Measurements from ENCODE around the gene CLIP4. TPM values are rescaled to one million over a fixed set of nuclear protein-coding genes. Genes with fewer than 3 reads are reported as not detected.

CLIP4 gene
- total RNA-seq, 2 experiments from 2014 or later: not detected

GRCh38 chr2:29080886-29081743 lies 34.1 kb upstream of the CLIP4 start:
- no peak overlapping the region for H2AFZ ChIP-seq (ENCODE audit: low read length)
- H3K27ac ChIP-seq (ENCODE audit: low read depth, low read length, poor library complexity, severe bottlenecking): no peak overlapping the region
- no peak overlapping the region for H3K4me2 ChIP-seq (ENCODE audit: low read length)
- DNase-seq (ENCODE audit: low spot score): no peak
- CTCF ChIA-PET (ENCODE audit: unreplicated experiment): no interaction called here
- TF ChIP-seq CTCF (conservative IDR thresholded peaks at IDR 0.05; ENCODE audit: low read length) (no peak), EZH2phosphoT487 (IDR thresholded peaks at IDR 0.05; ENCODE audit: borderline replicate concordance, low read depth, low read length) (no peak)
- no peak overlapping the region for H3K4me3 ChIP-seq (ENCODE audit: low read depth, low read length, poor library complexity, severe bottlenecking)
- no peaks in the 10 kb centered on the region for H3K9me2 ChIP-seq (ENCODE audit: insufficient read depth, low read length)
- H3K4me1 ChIP-seq (ENCODE audit: insufficient read depth, low read length, poor library complexity, severe bottlenecking): no peaks in the 10 kb centered on the region
- no peaks in the 10 kb centered on the region for H3K9me3 ChIP-seq (ENCODE audit: low read length)
- H3K79me2 ChIP-seq (ENCODE audit: insufficient read depth, low read depth, low read length): no peaks in the 10 kb centered on the region
- intact Hi-C loops (cut with micrococcal nuclease; ENCODE audit: unreplicated experiment): no loop called here
- POLR2A ChIA-PET: interaction anchor here (0.6 kb wide), 1 partner anchor 15 kb away, joined by 3 read pairs; no protein-coding TSS in a partner anchor
- BruUV-seq (replicated peaks): no TSS peak
- H3K36me3 ChIP-seq (ENCODE audit: insufficient read depth, low read length): no peaks in the 10 kb centered on the region
- H4K20me1 ChIP-seq (ENCODE audit: insufficient read depth, low read length): no peaks in the 10 kb centered on the region

- no peak overlapping the region for H3K4me3 ChIP-seq (ENCODE audit: low read depth, low read length, poor library complexity, severe bottlenecking)
- no peak overlapping the region for H2AFZ ChIP-seq (ENCODE audit: low read length)
- TF ChIP-seq EZH2phosphoT487 (IDR thresholded peaks at IDR 0.05; ENCODE audit: borderline replicate concordance, low read depth, low read length) (no peak), CTCF (conservative IDR thresholded peaks at IDR 0.05; ENCODE audit: low read length) (no peak)
- H4K20me1 ChIP-seq (ENCODE audit: insufficient read depth, low read length): no peaks in the 10 kb centered on the region
- H3K9me2 ChIP-seq (ENCODE audit: insufficient read depth, low read length): no peaks in the 10 kb centered on the region
- no peak overlapping the region for H3K27ac ChIP-seq (ENCODE audit: low read depth, low read length, poor library complexity, severe bottlenecking)
- H3K36me3 ChIP-seq (ENCODE audit: insufficient read depth, low read length): no peaks in the 10 kb centered on the region
- ChIA-PET POLR2A (interaction anchor here (0.7 to 1.0 kb wide), 3 partner anchors 12 to 50 kb away, joined by 3 read pairs; no protein-coding TSS in a partner anchor), CTCF (ENCODE audit: unreplicated experiment) (interaction anchor here (0.7 kb wide), 1 partner anchor 10 kb away, joined by 3 read pairs; no protein-coding TSS in a partner anchor)
- no peak for DNase-seq (ENCODE audit: low spot score)
- H3K4me2 ChIP-seq (ENCODE audit: low read length): no peak overlapping the region
- no TSS peak for BruUV-seq (replicated peaks)
- no peaks in the 10 kb centered on the region for H3K79me2 ChIP-seq (ENCODE audit: insufficient read depth, low read depth, low read length)
- intact Hi-C loops (cut with micrococcal nuclease; ENCODE audit: unreplicated experiment): no loop called here
- H3K9me3 ChIP-seq (ENCODE audit: low read length): no peaks in the 10 kb centered on the region
- H3K4me1 ChIP-seq (ENCODE audit: insufficient read depth, low read length, poor library complexity, severe bottlenecking): no peaks in the 10 kb centered on the region
Measured at GRCh38 chr2:29082804-29083495, 32.3 kb upstream of the CLIP4 start.

All from OCI-LY7 (cell line).